Type B pancreatic cell (in vitro differentiated cells): ENCODE data around the gene FADS2. TPM values are rescaled to one million over a fixed set of nuclear protein-coding genes. Genes with fewer than 3 reads are reported as not detected.
"Not testable (repeated sequence)": the region's sequence is repeated elsewhere in the genome, so short reads cannot be mapped to it uniquely, and the experiment has no call there.

Source experiments
- DNase-seq: peaks from one replicate; pipeline ENCODE4 v3.0.0; 2021; ENCODE audit warnings: mixed read lengths; ENCODE audit not compliant: unreplicated experiment; ENCODE audit errors: extremely low spot score
- H3K27ac Mint-ChIP-seq: 2 replicates; pipeline ENCODE4 v1.8.0; 2021; ENCODE audit warnings: mild to moderate bottlenecking, mixed read lengths
- H3K27me3 Mint-ChIP-seq: 2 replicates; pipeline ENCODE4 v1.8.0; 2021; ENCODE audit warnings: mixed read lengths
- H3K36me3 Mint-ChIP-seq: 2 replicates; pipeline ENCODE4 v1.8.0; 2021; ENCODE audit warnings: mixed read lengths
- H3K4me1 Mint-ChIP-seq: one replicate; pipeline ENCODE4 v1.8.0; 2021; ENCODE audit warnings: mixed read lengths; ENCODE audit not compliant: unreplicated experiment
- H3K4me3 Mint-ChIP-seq: 2 replicates; pipeline ENCODE4 v1.8.0; 2021; ENCODE audit warnings: mild to moderate bottlenecking, mixed read lengths
- H3K9me3 Mint-ChIP-seq: 2 replicates; pipeline ENCODE4 v1.8.0; 2021; ENCODE audit warnings: mixed read lengths
- total RNA-seq: library from RNA; stranded (reverse); gene quantifications from 2 replicates; pipeline ENCODE4 v1.2.1, GENCODE V29; 2021; ENCODE audit warnings: low replicate concordance
- TF ChIP-seq, protein P1 (sequence below): fragments of 200-600 bp; sonication (generic); conservative IDR thresholded peaks from 2 replicates; pipeline ENCODE4 v1.5.0; 2021; ENCODE audit warnings: antibody characterized with exemption, mild to moderate bottlenecking

FADS2 gene
- total RNA-seq, 1 donor from 2014 or later: 205 TPM

DNA sequence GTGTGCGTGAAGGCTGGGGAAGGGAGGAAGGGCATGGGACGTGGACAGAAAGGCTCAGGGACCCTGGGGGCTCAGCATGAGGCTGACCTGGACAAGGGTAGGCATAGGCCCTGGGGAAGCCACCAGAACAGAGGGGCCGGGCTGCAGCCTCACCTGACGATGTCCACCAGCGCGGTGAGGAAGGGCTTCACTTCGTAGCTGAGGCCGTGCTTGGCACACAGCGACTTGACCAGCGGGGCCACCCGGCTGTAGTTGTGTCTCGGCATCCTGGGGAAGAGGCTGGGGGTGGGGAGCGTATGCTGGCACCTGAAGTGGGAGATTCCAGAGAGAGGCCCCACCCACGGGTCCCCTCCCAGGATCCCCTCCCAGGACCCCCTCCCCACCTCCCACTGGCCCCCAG is 47.6 kb downstream of the FADS2 start:
- Mint-ChIP-seq H3K9me3 (no peaks in the 10 kb centered on the region), H3K4me1 (peaks cover 16% of the 10 kb centered on the region), H3K27me3 (peaks cover 4% of the 10 kb centered on the region), H3K4me3 (no peak overlapping the region), H3K36me3 (no peaks in the 10 kb centered on the region), H3K27ac (no peak overlapping the region)
- no peak for DNase-seq
- TF ChIP-seq, protein P1, sequence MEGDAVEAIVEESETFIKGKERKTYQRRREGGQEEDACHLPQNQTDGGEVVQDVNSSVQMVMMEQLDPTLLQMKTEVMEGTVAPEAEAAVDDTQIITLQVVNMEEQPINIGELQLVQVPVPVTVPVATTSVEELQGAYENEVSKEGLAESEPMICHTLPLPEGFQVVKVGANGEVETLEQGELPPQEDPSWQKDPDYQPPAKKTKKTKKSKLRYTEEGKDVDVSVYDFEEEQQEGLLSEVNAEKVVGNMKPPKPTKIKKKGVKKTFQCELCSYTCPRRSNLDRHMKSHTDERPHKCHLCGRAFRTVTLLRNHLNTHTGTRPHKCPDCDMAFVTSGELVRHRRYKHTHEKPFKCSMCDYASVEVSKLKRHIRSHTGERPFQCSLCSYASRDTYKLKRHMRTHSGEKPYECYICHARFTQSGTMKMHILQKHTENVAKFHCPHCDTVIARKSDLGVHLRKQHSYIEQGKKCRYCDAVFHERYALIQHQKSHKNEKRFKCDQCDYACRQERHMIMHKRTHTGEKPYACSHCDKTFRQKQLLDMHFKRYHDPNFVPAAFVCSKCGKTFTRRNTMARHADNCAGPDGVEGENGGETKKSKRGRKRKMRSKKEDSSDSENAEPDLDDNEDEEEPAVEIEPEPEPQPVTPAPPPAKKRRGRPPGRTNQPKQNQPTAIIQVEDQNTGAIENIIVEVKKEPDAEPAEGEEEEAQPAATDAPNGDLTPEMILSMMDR: no peak

- TF ChIP-seq, protein P1: no peak
- Mint-ChIP-seq H3K9me3 (no peaks in the 10 kb centered on the region), H3K4me3 (no peak overlapping the region), H3K4me1 (peaks cover 8% of the 10 kb centered on the region), H3K27ac (no peak overlapping the region), H3K36me3 (no peaks in the 10 kb centered on the region), H3K27me3 (no peaks in the 10 kb centered on the region)
- no peak for DNase-seq
Measured at GRCh38 chr11:61879152-61879551, 51.1 kb downstream of the FADS2 start.

DNA sequence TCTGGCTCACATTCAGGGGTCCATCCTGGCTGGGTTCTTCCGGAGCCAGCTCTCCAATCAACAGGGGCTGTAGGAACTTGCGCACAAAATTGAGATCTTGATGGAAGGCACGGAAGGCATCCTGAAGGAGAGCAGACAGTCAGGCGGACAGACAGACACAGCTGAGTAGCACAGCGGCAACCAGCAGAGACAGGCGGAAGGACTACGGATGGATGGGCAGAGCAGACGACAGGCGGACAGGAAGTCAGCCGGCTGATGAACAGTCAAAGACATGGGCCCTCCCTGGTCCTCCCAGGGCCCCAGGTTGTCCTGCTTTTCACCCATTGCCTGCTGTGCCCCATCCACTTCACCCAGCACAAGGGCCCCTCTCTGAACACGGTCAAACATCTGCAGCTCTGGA is 51.9 kb downstream of the FADS2 start:
- TF ChIP-seq, protein P1: no peak
- DNase-seq: no peak
- H3K9me3 Mint-ChIP-seq: no peaks in the 10 kb centered on the region
- no peak overlapping the region for H3K4me3 Mint-ChIP-seq
- no peaks in the 10 kb centered on the region for H3K36me3 Mint-ChIP-seq
- peaks cover 8% of the 10 kb centered on the region for H3K4me1 Mint-ChIP-seq
- no peak overlapping the region for H3K27ac Mint-ChIP-seq
- no peaks in the 10 kb centered on the region for H3K27me3 Mint-ChIP-seq

DNA sequence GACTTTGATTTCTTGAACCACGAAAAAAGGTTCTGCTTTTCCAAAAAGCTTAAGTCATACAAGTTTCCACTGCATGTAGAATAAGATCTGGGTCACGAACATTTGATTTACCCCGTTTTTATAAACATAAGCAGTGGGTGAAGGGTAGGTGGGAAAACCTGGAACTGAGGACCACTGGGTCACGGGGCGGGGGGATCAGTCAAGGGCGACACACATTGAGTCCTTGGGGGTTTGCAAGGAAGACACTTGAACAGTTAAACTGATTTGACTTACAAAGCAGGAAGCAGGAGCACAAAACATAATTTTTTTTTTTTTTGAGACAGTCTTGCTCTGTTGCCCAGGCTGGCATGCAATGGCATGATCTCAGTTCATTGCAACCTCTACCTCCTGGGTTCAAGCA is 52.4 kb downstream of the FADS2 start:
- DNase-seq: no peak
- Mint-ChIP-seq H3K27me3 (no peaks in the 10 kb centered on the region), H3K9me3 (no peaks in the 10 kb centered on the region), H3K36me3 (no peaks in the 10 kb centered on the region), H3K27ac (no peak overlapping the region), H3K4me3 (no peak overlapping the region), H3K4me1 (peaks cover 8% of the 10 kb centered on the region)
- TF ChIP-seq, protein P1: no peak

DNA sequence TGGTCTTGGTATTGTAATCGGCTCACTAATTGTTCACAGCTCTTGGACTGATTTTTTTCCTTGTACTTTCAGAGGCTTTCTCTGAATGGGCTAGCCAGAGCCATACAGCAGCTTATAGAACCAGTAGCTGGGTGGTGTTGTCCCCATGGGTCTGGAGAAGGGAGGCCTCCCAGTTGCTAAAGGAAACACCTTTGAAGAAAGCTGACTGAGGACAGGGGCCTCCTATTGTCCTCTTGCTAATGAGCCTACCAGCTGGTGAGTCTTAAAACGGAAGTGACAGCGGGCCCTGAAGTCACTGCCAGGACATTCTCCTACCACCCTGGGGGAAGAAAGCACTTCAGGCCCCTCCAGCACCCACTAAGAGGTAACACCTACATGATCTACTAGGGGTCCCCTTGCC is 53.3 kb downstream of the FADS2 start:
- TF ChIP-seq, protein P1: no peak
- DNase-seq: no peak
- no peaks in the 10 kb centered on the region for H3K27me3 Mint-ChIP-seq
- H3K36me3 Mint-ChIP-seq: no peaks in the 10 kb centered on the region
- no peaks in the 10 kb centered on the region for H3K9me3 Mint-ChIP-seq
- H3K4me3 Mint-ChIP-seq: no peak overlapping the region
- no peak overlapping the region for H3K27ac Mint-ChIP-seq
- peaks cover 8% of the 10 kb centered on the region for H3K4me1 Mint-ChIP-seq

GRCh38 chr11:61882267-61882666 is 54.2 kb downstream of the FADS2 start:
- not testable (repeated sequence) for DNase-seq, H3K4me1 Mint-ChIP-seq, H3K27ac Mint-ChIP-seq, H3K27me3 Mint-ChIP-seq, H3K9me3 Mint-ChIP-seq, H3K36me3 Mint-ChIP-seq, H3K4me3 Mint-ChIP-seq
